Right lobe of liver (tissue), 4 donors: ENCODE results near the gene C2CD3.

Source experiments
- POLR2A ChIP-seq: fragments of 450-650 bp; IDR thresholded peaks from one replicate; pipeline ENCODE4 v1.6.1; 2017; ENCODE audit warnings: antibody characterized with exemption, mild to moderate bottlenecking
- TF ChIP-seq, protein P1 (sequence below), 4 donors: fragments of 200-600 bp in 3 of 4; fragments of 450-650 bp in 1 of 4; IDR thresholded peaks; one replicate each; pipeline versions ENCODE4 v1.5.1 to v1.8.0; 2016 to 2022; ENCODE audit warnings: antibody characterized with exemption in 4 of 4, mild to moderate bottlenecking in 2 of 4
- donor health status: DM: no; HTN: no; CAD: no.
- donor health status: DM: no; HTN: no; CAD: no.
- donor health status: DM: no; HTN: yes; CAD: no.

DNA sequence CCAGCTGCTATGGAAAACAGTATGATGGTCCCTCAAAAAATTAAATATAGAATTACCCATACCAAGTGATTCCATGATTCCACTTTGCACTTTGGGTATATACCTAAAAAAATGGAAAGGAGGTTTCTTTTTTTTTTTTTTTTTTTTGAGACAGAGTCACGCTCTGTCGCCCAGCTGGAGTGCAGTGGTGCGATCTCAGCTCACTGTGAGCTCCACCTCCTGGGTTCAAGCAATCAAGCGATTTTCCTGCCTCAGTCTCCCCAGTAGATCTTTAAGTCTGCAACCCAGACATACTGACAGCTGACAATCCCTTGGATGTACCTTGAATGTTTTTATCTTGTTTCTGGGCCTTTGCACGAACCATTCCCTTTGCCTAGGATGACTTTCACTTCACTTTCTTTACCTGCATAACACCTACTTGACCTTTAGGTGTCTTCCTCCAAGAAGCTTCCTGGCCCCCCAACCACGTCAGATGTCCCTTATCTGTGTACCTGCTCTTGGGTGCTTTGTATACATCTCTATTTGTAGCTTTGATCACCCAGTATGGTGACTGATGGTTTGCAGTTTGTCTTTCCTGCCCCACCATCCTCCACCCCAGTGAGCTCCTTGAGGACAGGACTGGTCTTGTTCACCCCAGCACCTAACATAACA is 173.6 kb downstream of the C2CD3 start:
- no peak for TF ChIP-seq POLR2A
- TF ChIP-seq, protein P1, sequence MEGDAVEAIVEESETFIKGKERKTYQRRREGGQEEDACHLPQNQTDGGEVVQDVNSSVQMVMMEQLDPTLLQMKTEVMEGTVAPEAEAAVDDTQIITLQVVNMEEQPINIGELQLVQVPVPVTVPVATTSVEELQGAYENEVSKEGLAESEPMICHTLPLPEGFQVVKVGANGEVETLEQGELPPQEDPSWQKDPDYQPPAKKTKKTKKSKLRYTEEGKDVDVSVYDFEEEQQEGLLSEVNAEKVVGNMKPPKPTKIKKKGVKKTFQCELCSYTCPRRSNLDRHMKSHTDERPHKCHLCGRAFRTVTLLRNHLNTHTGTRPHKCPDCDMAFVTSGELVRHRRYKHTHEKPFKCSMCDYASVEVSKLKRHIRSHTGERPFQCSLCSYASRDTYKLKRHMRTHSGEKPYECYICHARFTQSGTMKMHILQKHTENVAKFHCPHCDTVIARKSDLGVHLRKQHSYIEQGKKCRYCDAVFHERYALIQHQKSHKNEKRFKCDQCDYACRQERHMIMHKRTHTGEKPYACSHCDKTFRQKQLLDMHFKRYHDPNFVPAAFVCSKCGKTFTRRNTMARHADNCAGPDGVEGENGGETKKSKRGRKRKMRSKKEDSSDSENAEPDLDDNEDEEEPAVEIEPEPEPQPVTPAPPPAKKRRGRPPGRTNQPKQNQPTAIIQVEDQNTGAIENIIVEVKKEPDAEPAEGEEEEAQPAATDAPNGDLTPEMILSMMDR (IDR thresholded peaks at IDR 0.05), result no peak
